ENCODE data around the gene TNF.
A peak's percentile ranks its signal among the peaks of the same experiment; 100 is the strongest.

TNF gene

DNA sequence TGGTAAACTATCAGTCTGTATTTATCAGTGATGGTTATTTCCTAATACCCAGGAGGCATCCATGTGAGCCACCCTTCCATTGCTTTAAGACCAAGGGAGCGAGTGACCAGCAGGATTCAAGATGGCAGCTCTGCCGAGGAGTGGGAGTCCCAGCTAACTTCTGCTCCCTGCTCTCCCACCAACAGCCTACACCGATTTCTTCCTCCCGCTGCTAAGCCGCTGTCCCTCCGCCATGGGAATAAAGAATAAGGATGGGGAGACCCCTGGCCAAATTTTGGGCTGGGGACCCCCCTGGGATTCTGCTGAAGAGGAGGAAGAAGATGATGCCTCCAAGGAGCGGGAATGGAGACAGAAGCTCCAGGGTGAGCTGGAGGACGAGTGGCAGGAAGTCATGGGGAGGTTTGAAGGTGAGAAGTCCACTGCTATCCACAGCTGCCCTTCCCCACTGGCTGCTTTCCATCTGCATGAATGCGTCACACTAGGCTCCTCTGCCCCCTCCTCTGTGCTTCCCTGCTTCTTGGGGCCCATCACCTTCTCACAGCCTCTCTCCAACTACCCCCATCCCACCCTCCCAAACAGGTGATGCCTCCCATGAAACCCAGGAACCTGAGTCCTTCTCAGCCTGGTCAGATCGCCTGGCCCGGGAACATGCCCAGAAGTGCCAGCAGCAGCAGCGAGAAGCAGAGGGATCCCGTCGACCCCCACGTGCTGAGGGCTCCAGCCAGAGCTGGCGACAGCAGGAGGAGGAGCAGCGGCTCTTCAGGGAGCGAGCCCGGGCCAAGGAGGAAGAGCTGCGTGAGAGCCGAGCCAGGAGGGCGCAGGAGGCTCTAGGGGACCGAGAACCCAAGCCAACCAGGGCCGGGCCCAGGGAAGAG, 17.7 kb upstream of the TNF start:
- DNase-seq (ENCODE audit: extremely low spot score), result no peak
- ChIA-PET POLR2A (interaction anchor here (0.6 to 5.5 kb wide), 4 partner anchors 9 to 656 kb away, joined by 4 to 94 read pairs (median 6); partner anchors contain the start of genes NCR3 and TNF), CTCF (interaction anchor here (0.9 to 54.8 kb wide), 4 partner anchors 11 to 273 kb away, joined by 3 to 2725 read pairs (median 31); partner anchors contain the start of genes ATP6V1G2, LST1, LTA and LTB)
- TF ChIP-seq, protein P1, sequence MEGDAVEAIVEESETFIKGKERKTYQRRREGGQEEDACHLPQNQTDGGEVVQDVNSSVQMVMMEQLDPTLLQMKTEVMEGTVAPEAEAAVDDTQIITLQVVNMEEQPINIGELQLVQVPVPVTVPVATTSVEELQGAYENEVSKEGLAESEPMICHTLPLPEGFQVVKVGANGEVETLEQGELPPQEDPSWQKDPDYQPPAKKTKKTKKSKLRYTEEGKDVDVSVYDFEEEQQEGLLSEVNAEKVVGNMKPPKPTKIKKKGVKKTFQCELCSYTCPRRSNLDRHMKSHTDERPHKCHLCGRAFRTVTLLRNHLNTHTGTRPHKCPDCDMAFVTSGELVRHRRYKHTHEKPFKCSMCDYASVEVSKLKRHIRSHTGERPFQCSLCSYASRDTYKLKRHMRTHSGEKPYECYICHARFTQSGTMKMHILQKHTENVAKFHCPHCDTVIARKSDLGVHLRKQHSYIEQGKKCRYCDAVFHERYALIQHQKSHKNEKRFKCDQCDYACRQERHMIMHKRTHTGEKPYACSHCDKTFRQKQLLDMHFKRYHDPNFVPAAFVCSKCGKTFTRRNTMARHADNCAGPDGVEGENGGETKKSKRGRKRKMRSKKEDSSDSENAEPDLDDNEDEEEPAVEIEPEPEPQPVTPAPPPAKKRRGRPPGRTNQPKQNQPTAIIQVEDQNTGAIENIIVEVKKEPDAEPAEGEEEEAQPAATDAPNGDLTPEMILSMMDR (IDR thresholded peaks at IDR 0.05; ENCODE audit: control extremely low read depth, extremely low read depth, low read depth, missing control alignments), result no peak

DNA sequence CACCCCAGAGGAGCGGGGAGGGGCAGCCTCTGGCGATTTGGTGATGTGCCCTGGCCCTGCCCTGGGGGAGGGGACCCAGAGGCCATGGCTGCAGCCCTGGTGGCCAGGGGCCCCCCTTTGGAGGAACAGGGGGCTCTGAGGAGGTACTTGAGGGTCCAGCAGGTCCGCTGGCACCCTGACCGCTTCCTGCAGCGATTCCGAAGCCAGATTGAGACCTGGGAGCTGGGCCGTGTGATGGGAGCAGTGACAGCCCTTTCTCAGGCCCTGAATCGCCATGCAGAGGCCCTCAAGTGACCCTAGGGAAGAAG, 17.1 kb upstream of the TNF start:
- TF ChIP-seq, protein P1 (IDR thresholded peaks at IDR 0.05; ENCODE audit: control extremely low read depth, extremely low read depth, low read depth, missing control alignments), result no peak
- POLR2A ChIA-PET, result interaction anchor here (1.2 to 5.5 kb wide), 3 partner anchors 11 to 35 kb away, joined by 4 to 94 read pairs (median 6); partner anchors contain the start of genes NCR3, NFKBIL1 and TNF
- CTCF ChIA-PET, result interaction anchor here (1.2 to 54.8 kb wide), 4 partner anchors 8 to 34 kb away, joined by 7 to 2725 read pairs (median 31); partner anchors contain the start of genes ATP6V1G2, LST1, LTA and LTB
- no peak for DNase-seq (ENCODE audit: extremely low spot score)

DNA sequence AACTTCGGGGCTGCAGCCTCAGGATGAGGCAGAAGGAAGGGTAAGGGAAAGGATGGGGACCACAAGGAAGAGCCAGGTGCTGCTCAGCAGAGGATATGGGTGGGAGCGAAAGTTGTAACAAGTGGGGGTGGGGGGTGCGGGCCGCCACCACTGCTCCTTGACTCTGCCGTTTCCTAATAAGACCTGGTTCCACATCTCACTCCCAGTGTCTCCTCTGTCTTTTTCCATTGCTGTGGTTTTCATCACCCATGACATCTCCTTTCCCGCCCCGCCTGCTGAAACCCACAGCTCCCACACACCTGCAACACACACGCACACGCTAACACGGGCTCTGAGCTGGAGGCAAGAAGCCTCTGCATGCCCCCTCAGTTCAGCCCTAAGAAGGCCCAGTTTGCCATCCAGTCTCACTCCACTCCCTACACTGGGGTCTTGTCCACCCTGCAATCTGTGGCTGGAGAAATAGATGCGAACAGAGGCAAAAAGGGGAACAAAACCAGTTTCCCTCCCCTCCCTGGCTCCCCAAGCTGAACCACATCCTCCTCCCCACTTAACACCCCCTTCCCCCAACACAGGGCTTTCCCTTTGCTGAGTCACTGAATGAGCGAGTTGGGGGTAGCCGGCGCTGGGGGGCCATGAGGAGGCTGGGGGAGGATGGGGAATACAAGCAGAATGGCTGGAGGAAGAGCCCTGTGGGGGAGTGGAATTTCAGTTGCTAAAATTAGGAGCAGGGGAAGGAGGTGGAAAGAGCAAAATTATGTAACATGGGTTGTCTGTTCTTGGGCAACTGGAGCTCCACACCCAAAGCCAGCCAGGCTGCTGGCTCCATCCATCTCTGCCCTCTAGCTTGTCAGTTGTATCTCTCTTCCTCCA, 16.5 kb upstream of the TNF start:
- POLR2A ChIA-PET, result interaction anchor here (0.8 to 5.5 kb wide), 7 partner anchors 9 to 34 kb away, joined by 3 to 94 read pairs (median 6); partner anchors contain the start of genes DDX39B, NCR3, NFKBIL1 and TNF

DNA sequence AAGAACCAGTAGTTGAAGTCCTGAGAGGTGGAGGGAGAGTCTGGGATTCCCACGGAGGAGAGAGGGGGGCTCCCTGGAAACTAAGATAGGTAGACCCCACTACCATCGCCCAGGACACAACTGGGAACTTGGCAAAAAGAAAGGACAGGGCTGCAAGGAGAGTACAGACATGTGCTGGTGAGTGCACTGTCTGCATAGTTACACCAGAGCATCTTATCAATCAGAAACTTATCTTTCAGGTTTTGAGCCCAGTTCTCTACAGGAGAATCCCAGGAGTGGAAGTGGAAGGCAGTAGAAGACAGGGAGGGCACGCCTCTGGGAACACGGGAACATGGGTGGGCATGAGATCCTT, 15.8 kb upstream of the TNF start:
- POLR2A ChIA-PET, result interaction anchor here (1.1 to 5.5 kb wide), 5 partner anchors 9 to 18 kb away, joined by 4 to 94 read pairs (median 6); partner anchors contain the start of genes DDX39B, NFKBIL1 and TNF
- TF ChIP-seq, protein P1 (IDR thresholded peaks at IDR 0.05; ENCODE audit: control extremely low read depth, extremely low read depth, low read depth, missing control alignments), result no peak
- CTCF ChIA-PET, result interaction anchor here (1.2 to 54.8 kb wide), 6 partner anchors 8 to 63 kb away, joined by 4 to 2725 read pairs (median 18); partner anchors contain the start of genes ATP6V1G2, LST1, LTA and LTB
- DNase-seq (ENCODE audit: extremely low spot score), result no peak

More for the DNA sequence above, 16.5 kb upstream of the TNF start:
- TF ChIP-seq, protein P1 (IDR thresholded peaks at IDR 0.05; ENCODE audit: control extremely low read depth, extremely low read depth, low read depth, missing control alignments), result no peak
- peak; percentile 80 for DNase-seq (ENCODE audit: extremely low spot score)
- CTCF ChIA-PET, result interaction anchor here (1.2 to 54.8 kb wide), 6 partner anchors 7 to 62 kb away, joined by 4 to 2725 read pairs (median 18); partner anchors contain the start of genes ATP6V1G2, LST1, LTA and LTB

DNA sequence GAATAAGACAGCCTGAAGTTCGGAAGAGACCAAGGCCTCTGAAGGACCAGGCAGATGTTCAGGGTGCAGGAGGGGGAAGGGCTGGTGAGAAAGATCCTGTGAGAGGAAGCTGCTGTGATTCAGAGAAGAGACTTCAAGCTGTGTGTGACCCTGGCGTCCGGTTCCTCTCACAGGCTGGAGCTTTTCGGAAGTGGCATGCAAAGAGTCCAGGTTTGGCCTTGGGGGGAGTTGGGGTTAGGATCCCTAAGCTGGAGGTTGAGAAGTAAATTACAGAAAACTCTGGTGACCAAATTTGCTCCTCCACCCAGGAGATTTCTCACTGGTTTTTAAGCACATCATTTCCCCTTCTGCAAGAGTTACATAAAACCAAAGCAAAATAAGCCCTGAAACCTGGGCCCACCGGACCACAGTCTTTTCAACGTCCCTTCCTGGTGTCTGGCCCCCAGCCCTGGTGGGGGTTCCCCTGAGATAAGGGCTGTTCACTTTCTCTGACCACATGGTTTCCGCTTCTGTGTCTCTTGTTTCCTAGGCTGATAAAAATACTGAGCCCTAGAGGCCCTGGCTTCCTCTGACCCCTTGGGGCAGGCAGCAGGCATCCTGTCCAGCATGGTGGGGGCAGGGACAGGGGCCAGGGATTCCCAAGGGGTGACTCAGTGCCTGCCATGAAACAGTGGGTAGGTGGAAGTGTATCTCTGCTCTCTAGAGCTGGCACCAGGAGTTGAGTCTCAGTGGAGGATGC, 15.2 kb upstream of the TNF start:
- TF ChIP-seq, protein P1 (IDR thresholded peaks at IDR 0.05; ENCODE audit: control extremely low read depth, extremely low read depth, low read depth, missing control alignments), result no peak
- ChIA-PET CTCF (interaction anchor here (1.1 to 54.8 kb wide), 6 partner anchors 9 to 63 kb away, joined by 3 to 2725 read pairs (median 18); partner anchors contain the start of genes ATP6V1G2, LST1, LTA and LTB), POLR2A (interaction anchor here (0.7 to 5.5 kb wide), 4 partner anchors 9 to 19 kb away, joined by 3 to 94 read pairs (median 8); partner anchors contain the start of genes DDX39B and TNF)
- peak; percentile 74 for DNase-seq (ENCODE audit: extremely low spot score)

Data from GM10248 (cell line).